Amniotic stem cell (primary cell): Measurements from ENCODE around the gene VEGFB.

ENCODE experiments used
- DNase-seq: peaks from one replicate; lab custom pipeline; 2025; lab: John Stamatoyannopoulos, UW

VEGFB gene, protein sequence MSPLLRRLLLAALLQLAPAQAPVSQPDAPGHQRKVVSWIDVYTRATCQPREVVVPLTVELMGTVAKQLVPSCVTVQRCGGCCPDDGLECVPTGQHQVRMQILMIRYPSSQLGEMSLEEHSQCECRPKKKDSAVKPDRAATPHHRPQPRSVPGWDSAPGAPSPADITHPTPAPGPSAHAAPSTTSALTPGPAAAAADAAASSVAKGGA

DNA sequence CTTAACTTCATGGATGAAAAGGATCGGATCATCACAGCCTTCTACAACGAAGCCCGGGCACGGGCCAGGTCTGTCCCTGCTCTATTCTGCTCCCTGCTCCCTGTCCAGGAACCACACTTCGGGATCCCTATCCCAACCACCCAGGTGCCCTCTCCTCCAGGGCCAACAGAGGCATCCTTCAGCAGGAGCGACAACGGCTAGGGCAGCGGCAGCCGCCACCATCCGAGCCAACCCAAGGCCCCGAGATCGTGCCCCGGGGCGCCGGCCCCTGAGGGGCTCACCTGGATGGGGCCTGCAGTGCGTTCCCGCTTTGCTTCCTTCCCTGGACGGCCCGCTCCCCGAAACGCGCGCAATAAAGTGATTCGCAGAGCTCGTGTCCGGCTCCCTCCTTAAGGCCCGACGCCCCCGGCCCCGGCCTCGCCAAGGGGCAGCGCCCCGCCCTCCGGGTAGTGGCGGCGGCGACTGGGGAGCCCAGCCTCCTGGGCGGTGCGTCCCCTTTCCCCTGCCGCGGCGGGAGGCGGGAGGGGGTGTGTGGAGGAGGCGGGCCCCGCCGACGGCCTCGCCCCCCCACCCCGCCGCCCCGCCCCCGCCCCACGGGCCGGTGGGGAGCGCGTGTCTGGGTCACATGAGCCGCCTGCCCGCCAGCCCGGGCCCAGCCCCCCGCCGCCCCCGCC lies at the start of gene VEGFB:
VEGFB (plus strand) TSS at position 672 of the 674 bp plus-strand sequence. CDS start 250 bp downstream, outside the sequence.
- no peak for DNase-seq

DNA sequence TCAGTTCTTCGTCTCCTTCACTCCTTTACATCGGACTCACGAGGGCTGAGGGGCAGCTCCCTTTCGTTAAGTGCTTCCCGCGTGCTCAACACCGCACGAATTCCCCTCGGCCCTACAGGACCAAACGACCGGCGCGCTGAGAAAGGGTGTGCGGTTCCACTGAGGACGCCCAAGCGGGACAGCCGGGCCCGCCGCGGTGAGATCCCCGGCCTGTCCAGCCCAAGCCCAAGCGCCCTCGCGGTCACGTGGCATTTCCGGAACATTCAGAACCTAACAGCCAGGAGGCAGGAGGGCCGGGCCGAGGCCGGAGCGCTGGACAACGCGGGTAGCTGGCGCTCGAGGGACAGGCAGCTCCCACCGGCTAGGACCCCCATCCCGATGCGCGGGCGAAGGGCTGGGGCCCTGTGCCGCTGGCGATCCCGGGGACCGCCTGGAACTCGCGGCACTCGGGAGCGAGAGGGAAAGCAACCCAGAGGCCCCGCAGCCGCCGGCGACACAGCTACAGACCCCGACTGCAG lies 49.1 kb upstream of the VEGFB start:
- DNase-seq = peak; percentile 69

DNA sequence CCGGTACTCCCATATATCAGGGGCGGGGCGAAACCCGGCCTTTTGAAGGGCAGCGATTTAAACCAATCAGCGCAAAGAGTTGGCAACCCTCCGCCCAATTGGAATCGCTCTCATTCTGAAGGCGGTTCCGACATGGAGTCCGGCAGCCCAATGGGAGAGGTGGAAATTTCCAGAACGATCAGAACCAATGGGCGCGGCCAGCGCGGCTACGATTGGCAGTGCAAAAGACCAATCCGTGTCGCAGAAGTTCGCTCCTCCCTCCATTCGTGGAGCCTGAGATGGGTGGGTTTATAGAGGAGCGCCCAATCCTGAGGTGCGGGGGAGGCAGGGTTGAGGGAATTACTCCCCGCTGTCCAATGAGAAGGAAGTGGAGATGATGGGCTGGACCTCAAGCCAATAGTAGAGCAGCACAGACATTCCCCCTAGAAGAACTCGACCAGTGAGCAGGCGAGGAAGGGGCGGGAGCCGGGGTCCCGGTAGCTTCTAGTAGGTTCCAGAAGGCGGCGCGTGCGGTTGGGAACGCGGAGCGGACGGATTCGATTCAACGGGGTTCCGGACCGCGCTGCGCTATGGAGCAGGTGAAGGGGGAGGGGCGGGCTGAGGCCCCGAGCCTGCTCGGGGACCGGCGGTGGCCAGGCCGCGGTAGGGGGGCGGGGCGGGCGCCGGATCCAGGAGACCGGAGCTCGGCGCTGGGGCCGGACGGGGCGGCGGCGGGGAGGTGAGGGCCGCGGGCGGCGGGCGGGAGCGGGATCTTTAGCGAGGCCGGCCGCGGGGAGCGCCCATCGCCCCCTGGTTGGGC lies 48.5 kb upstream of the VEGFB start, which contains the start of gene STIP1:
STIP1 (plus strand) TSS at position 479 of the 799 bp plus-strand sequence; CDS start at position 570, 91 bp downstream.
- peak; percentile 100 for DNase-seq

DNA sequence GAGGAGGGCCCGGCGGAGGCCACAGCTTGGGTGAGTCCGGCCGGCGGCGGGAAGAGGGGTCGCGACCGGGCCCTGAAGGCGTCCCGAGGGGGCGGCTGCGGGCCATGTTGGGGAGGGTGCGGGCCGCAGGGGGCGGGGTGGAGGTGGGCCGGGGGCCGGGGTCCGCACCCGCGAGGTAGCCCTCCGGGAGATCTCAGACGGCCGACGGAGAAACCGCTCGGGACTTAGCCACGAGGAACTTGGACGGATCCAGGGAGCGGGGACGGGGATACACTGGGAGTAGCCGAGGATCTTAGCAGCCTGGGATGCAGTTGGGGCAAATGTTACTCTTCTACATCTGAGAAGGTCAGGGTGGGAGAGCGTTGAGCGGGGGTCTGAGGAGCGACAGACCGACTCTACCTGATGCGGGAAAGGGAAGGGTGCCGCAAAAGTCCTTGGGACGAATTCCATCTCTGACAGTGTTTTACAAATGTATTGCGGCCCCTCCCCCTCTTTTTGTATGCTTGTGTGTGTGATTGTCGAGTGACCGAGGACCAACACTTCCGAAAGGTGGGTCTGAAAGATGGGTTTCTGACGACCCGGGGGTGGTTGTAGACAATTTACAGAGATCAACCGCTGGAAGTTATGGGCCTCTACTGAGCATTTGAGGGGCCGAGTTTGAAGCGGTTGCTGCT lies 47.8 kb upstream of the VEGFB start:
- no peak for DNase-seq

GRCh38 chr11:64192434-64192833 lies 42.0 kb upstream of the VEGFB start:
- no peak for DNase-seq

DNA sequence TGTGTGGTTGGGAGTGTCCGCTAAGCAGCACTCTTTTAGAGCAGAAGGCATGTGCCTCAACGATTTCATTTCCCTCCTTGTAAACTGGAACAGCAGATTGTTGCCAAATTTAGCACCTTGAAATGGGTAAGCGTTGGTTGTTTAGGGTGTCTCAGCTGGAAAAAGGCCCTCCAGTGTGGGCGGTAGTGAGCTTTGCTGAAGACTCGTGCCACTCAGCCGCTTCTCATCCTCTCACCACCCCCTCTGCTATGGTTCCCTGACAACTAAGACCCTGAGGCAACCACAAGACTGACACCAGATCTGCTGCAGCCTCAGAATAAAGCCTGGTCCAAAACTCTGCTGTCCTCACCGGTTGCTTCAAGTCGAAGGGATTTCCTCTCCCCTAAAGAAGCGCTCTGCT lies 37.8 kb upstream of the VEGFB start:
- DNase-seq = no peak

GRCh38 chr11:64198511-64198910 lies 35.9 kb upstream of the VEGFB start:
- no peak for DNase-seq

DNA sequence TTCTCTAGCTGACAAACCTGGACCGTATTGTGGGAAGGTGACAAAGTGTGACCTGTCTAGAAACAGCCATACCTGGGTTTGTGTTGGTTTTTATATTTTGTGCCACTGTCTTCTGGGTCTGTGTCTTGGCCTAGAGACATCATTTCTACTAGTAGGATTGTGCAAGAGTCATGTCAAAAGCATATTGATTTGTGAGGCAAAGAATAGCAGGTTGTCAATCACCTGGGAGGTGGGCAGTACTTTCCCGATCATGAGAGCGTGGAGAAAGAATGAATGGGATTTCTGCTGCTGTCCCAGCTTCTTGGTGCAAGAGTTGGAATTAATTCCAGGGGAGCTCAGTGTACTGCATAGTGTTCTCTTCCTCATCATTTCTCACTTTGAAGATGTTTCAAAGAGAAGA lies 32.8 kb upstream of the VEGFB start:
- no peak for DNase-seq

DNA sequence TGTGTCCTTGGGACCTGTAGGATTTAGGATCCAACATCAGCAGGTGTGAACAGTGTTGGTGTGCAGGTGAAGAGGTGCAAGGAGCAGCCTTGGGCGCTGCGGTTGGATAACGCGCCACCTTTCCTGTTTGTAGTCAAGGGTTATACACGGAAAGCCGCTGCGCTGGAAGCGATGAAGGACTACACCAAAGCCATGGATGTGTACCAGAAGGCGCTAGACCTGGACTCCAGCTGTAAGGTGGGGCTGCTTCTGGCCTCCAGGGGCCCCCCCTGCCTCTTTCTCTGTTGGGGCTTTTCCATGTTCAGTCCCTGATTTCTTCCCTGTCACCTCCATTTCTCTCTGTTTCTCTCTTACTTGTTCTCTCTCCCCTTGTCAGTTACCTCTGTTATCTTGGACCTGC lies 31.4 kb upstream of the VEGFB start:
- DNase-seq = no peak

GRCh38 chr11:64203421-64204079 lies 30.8 kb upstream of the VEGFB start:
- DNase-seq = no peak

GRCh38 chr11:64204080-64204440 lies 30.3 kb upstream of the VEGFB start:
- no peak for DNase-seq

- DNase-seq = peak; percentile 91
Measured at GRCh38 chr11:64204464-64204989, 29.9 kb upstream of the VEGFB start.

DNA sequence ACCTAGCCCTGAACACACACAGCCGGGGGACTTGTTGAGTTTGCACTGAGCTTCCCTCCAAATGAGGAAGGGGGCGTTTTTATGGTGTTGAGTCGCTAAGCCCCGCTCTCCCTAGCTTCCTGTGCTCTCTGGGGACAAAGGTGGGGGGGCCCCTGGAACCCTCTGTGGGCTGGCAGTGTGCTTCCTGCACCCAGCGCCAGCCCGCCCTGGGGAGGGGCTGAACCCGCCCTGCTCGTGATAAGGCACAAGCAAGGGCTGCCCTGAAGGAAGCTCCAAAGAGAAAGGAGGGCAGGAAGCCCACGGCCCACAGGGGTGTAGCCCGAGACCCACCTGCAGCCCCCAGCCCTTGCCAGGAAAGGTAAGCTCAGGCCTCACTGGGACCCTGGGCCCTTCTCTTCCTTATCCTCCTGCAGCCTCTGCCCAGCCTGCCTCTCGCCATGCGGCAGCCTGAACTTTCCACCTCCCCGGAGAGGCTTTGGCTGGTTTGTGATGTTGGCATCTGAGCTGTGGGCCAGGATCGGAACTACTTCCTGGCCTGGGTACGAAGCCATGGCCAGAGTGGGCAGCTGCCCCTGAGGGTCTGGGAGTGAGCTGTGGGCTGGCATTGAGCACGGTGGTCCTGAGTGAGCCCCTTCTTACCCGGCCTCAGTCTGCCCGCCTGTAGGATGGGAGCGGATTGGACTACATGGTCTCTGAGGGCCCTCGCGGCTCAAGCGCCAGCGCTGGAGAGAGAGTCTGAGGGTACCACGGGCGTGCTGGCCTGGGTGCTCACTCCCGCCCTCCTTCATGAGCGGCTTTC lies 27.7 kb upstream of the VEGFB start, which contains the start of gene FERMT3:
FERMT3 (plus strand) TSS at position 265 of the 799 bp plus-strand sequence. CDS start 644 bp downstream, outside the sequence.
- DNase-seq = no peak

- no peak for DNase-seq
Measured at GRCh38 chr11:64207256-64208085, 26.9 kb upstream of the VEGFB start.

DNA sequence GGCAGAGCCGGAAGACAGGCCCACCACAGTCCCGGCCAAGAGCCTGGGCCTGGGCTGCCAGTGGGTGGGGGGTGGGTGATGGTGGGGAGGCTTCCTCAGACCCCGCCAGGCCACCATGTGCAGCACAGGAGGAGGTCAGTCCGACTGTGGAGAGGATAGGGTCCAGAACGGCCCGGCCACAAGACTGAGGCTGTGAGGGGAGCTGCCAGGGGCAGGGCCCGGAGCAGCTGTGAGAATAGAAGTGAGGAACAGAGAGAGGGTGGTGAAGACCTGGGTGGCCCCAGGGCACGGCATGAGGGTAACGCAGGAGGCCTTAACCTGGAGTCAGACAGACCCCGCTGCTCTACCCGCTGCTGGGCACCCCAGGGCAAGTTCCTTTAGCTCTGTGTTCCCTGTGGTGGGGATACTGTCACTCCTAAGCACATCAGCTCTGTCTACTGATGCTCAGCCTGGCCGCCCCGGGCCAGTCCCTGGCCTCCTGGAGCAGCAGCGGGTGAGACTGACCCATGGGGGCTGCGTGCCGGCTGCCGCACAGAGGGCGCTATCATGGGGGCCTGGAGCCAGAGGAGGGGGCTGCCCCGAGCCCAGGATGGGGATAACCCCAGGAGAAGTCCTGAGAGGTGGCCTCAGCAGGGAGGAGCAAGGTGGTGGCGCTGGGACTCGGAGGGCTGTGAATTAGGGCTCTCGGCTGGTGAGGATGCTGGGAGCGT lies 26.1 kb upstream of the VEGFB start:
- DNase-seq = no peak

DNA sequence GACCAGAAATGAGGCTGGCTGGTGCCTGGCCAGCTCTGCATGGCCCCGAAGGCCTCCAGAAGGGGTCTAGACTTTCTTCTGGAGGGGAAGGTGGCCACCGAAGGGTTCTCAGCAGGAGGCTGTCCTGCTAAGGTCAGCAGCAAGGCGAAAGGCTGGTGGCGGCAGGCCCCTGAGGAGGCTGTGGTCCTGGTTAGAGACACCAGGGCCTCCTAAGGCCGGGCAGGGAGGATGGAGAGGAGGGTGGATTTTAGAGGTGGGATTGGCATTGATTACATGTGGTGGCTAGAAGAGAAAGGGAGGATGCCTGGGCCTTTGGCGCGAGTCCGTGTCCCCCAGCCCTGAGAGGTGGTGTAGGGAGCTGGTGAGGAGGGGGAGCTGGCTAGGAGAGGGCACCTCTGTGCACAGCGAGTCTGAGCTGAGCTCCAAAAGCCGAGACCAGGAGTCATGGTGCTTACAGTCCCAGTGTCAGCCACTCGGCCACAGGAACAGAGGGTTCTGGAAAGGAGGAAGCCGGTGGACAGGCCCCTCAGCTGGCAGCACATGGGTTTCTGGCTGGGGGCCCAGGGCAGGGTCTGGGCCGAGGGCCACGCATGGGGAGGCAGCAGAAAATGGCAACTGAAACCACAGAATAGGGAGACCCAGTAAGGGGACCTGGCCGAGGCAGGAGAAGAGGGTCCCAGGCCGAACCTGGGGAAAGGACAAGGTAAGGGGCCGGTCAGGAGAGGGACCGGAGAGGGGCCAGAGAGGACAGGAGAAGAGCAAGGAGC lies 25.4 kb upstream of the VEGFB start:
- DNase-seq = no peak

DNA sequence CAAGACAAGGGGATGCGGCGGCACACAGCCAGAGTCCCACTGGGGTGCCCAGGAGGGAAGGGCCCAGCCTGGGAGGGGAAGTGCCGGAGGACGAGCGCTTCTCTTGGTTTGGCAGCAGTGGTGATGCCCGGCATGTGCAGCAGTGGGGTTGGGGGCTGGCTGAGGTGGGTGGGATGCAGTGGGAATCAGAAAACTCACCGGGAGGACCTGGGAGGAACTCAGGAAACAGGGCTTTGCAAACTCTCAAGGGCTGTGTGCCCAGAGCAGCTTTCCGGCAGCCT lies 24.9 kb upstream of the VEGFB start:
- DNase-seq = no peak

- no peak for DNase-seq
Measured at GRCh38 chr11:64210301-64211020, 23.9 kb upstream of the VEGFB start.
